Measurements from ENCODE around the gene PTPN14.

Gene PTPN14

GRCh38 chr1:214586621-214587020 is 35.2 kb upstream of the PTPN14 start:
- TF ChIP-seq CTCF (IDR thresholded peaks at IDR 0.05) = no peak
- Mint-ChIP-seq H3K4me3 (no peak overlapping the region), H3K9me3 (no peaks in the 10 kb centered on the region), H3K27ac (no peak overlapping the region), H3K4me1 (peaks cover 17% of the 10 kb centered on the region), H3K27me3 (ENCODE audit: low read depth, poor library complexity) (peaks cover 9% of the 10 kb centered on the region), H3K36me3 (ENCODE audit: low read depth) (no peaks in the 10 kb centered on the region)
- DNase-seq = no peak

GRCh38 chr1:214584805-214585766 is 33.7 kb upstream of the PTPN14 start:
- peak overlapping the region; percentile 47 for H3K27ac Mint-ChIP-seq
- H3K9me3 Mint-ChIP-seq = no peaks in the 10 kb centered on the region
- TF ChIP-seq CTCF (IDR thresholded peaks at IDR 0.05) = peak; percentile 75
- H3K36me3 Mint-ChIP-seq (ENCODE audit: low read depth) = no peaks in the 10 kb centered on the region
- peaks cover 4% of the 10 kb centered on the region for H3K27me3 Mint-ChIP-seq (ENCODE audit: low read depth, poor library complexity)
- H3K4me3 Mint-ChIP-seq = no peak overlapping the region
- H3K4me1 Mint-ChIP-seq = peaks cover 12% of the 10 kb centered on the region
- no peak for DNase-seq

- DNase-seq = no peak
- no peak overlapping the region for H3K27ac Mint-ChIP-seq
- no peaks in the 10 kb centered on the region for H3K36me3 Mint-ChIP-seq (ENCODE audit: low read depth)
- H3K4me3 Mint-ChIP-seq = no peak overlapping the region
- no peak for TF ChIP-seq CTCF (IDR thresholded peaks at IDR 0.05)
- peaks cover 4% of the 10 kb centered on the region for H3K27me3 Mint-ChIP-seq (ENCODE audit: low read depth, poor library complexity)
- H3K4me1 Mint-ChIP-seq = peaks cover 12% of the 10 kb centered on the region
- H3K9me3 Mint-ChIP-seq = no peaks in the 10 kb centered on the region
Measured at GRCh38 chr1:214583824-214584554, 32.6 kb upstream of the PTPN14 start.

- H3K4me3 Mint-ChIP-seq = no peak overlapping the region
- H3K27ac Mint-ChIP-seq = no peak overlapping the region
- peaks cover under 1% of the 10 kb centered on the region for H3K36me3 Mint-ChIP-seq (ENCODE audit: low read depth)
Measured at GRCh38 chr1:214583113-214583512, 31.7 kb upstream of the PTPN14 start.

GRCh38 chr1:214582289-214582891 is 31.0 kb upstream of the PTPN14 start:
- H3K4me1 Mint-ChIP-seq = peaks cover 12% of the 10 kb centered on the region
- peaks cover 7% of the 10 kb centered on the region for H3K36me3 Mint-ChIP-seq (ENCODE audit: low read depth)
- DNase-seq = no peak
- H3K27ac Mint-ChIP-seq = no peak overlapping the region
- no peak overlapping the region for H3K4me3 Mint-ChIP-seq
- TF ChIP-seq CTCF (IDR thresholded peaks at IDR 0.05) = no peak
- peaks cover 9% of the 10 kb centered on the region for H3K9me3 Mint-ChIP-seq
- peaks cover 4% of the 10 kb centered on the region for H3K27me3 Mint-ChIP-seq (ENCODE audit: low read depth, poor library complexity)

More at GRCh38 chr1:214583113-214583512, 31.7 kb upstream of the PTPN14 start:
- no peak for TF ChIP-seq CTCF (IDR thresholded peaks at IDR 0.05)
- Mint-ChIP-seq H3K27me3 (ENCODE audit: low read depth, poor library complexity) (peaks cover 4% of the 10 kb centered on the region), H3K9me3 (peaks cover 1% of the 10 kb centered on the region), H3K4me1 (peaks cover 12% of the 10 kb centered on the region)
- DNase-seq = no peak

Data from nephron progenitor cell (in vitro differentiated cells).